Erythroblast (primary cell): ENCODE results near the gene KCNAB2.

Source experiments
- DNase-seq, 2 experiments: peaks; one replicate each; lab custom pipeline; 2025; lab: John Stamatoyannopoulos, UW
- GATA1 ChIP-seq: IDR thresholded peaks from 2 replicates; pipeline ENCODE4 v1.6.1; 2011; ENCODE audit warnings: low read depth, mild to moderate bottlenecking, control low read depth, low read length, moderate library complexity
- POLR2A ChIP-seq: IDR thresholded peaks from 2 replicates; pipeline ENCODE4 v1.6.1; 2011; ENCODE audit warnings: mild to moderate bottlenecking, low read length

Gene KCNAB2

DNA sequence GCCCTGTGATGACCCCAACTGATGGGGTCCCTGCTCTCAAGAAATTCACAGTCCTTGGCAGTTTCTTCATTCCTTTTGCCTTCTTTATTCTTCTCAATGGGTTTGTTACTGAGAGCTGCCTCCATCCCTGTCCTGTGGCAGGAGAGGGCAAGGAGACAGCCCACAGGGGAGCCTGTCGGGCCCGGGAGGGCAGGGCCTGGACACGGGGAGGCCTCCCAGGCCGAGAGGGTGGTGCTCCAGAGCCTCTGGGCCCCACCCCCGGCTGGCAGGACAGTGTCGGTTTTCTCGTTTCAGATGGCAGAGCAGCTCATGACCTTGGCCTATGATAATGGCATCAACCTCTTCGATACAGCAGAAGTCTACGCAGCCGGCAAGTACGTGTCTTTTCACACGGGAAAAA is 36.2 kb downstream of the KCNAB2 start:
- no peak for TF ChIP-seq GATA1
- TF ChIP-seq POLR2A: no peak
- no peak for DNase-seq

DNA sequence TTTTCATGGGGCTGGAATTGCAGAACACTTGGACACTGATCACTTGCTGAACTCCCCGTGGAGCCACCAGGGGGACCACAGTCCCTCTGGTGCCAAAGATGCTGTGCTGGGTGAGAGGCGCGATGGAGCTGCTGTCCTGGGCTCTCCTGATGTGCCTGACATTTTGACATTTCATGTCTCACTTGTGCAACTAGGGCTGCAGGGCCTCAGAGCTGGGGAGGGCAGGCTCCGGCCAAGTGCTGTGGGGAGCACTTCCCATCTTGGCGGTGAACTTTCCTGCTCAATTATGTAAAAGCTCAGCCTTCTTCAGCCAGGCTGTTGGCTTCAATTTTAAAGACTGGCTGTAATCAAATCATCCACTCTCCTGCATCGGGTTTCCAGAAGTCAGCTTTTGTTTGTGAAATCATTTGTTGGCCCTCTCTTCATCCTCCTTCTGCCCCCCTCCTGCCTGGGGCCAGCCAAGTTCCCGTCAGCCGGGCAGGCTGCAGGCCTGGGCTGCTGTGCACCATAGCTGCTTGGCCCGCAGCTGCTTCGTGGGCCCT is 36.8 kb downstream of the KCNAB2 start:
- peak in 1 of 2 experiments; percentile 3 for DNase-seq
- TF ChIP-seq POLR2A (no peak), GATA1 (no peak)

DNA sequence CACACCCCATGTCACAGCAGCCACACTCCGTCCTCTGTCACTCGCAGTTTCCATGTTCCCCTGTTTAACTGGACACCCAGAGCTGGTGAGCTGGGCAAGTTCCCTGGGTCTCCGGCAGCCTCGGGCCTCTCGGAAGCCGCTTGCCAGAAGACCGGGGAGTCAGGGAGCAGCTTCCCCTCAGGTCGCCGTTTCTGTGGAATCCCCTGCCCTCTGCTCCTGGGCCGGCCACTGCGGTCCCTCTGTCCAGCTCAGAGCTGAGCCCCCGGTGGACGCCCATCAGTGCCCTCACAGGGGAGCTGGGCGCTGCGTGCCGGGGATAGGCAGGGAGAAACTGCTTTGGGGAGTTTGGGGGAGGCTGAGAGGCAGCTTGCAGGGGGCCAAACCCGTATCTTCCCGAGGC is 37.7 kb downstream of the KCNAB2 start:
- TF ChIP-seq POLR2A: no peak
- DNase-seq: no peak

DNA sequence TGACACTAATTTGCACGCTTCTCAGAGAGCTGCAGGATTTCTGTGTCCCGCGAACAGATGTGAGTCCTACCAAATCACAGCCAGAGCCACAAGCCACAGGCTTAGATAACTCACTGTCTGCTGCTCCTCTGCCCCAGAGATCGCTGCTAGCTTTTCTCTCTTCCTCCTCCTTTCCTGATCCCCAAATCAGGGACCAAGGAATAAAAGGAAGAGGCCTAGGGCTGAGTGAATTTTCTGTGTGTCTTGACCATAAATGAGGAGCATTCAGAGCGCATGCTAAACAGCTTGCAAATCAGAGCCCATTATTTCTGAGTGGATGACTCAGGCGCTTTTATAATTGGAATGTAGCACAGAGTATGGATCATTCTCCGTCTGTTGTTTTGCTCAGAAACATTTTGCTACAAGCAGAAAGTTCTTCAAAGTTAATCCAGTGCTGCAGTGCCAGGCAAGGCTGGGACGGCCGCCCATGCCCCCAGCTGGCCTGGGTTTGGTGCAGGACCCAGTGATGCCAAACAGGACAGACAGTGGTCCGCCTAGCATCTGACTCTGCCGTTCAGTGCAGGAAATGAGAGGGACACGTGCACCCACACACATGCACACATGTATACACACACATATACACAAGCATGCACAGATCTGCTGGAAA is 38.2 kb downstream of the KCNAB2 start:
- TF ChIP-seq POLR2A (no peak), GATA1 (no peak)
- DNase-seq: no peak

DNA sequence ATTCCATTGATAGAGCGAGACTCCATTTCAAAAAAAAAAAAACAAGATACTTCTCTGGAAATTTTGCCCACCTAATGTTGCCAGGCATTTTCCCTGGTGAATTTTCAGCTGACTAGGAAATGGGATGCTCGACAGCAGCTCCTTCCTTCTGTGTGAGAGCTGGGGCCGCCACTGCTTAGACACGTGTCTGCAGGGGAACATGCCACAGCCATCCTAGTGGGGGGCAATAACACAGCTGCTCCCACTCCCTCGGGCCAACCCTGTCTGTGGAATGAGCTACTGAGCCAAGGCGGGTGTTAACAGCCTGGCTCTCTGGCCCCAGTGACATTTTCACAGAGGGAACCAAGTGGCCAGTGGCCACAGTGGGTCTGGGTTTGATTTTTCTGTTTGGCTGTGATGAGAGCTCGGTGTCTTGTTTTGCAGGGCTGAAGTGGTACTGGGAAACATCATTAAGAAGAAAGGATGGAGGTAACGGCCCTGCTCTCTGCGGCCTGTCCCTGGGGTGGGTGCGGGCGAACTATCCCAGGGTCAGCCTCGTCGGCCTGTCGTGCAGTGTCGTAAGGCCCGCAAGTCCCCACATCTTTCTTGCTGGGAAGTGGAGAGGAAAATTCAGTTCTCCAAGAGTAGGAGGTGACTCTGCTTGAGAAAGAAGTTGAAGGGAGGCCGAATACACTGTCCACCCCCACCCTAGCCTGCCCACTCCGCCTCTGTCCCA is 39.2 kb downstream of the KCNAB2 start:
- TF ChIP-seq GATA1: no peak
- TF ChIP-seq POLR2A: no peak
- no peak for DNase-seq

DNA sequence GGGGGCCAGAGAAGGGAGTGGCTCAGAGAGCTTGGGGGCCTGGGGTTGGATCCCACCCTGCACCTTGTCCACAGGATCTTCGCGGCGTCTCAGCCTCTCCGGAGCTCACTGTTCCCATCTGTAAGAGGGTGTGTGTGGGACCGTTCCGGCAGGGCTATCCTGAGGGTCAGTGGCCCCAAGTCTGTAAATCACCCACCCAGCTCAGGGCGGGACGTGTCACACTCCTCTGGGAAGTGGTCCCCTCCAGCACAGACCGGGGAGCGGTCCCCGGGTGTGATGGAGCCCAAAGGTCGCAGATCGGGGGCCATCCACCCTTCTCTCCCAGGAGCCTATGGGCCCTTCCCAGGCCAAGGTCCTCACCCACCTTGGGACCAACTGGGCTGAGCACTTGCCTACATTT is 40.0 kb downstream of the KCNAB2 start:
- no peak for TF ChIP-seq POLR2A
- TF ChIP-seq GATA1: no peak
- DNase-seq: no peak

DNA sequence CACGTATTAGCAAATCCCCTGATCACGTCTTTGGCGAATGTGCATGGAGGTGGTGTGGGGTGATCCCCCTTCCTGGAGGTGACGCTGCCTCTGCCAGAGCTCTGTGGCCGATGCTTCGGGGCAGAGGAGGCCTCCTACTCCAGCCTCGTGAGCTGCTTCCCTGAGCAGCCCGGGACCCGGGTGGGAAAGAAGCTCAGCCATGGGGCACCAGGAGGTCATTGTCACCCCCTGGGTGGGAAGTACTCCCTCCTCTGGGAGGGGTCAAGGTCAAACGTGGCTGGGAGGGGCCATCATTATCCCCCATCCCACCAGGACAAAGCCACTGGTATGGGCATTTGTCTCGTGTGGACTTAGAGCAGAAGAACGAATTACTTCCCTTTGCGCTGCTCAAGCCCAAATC is 40.7 kb downstream of the KCNAB2 start:
- TF ChIP-seq POLR2A (no peak), GATA1 (no peak)
- DNase-seq: no peak

DNA sequence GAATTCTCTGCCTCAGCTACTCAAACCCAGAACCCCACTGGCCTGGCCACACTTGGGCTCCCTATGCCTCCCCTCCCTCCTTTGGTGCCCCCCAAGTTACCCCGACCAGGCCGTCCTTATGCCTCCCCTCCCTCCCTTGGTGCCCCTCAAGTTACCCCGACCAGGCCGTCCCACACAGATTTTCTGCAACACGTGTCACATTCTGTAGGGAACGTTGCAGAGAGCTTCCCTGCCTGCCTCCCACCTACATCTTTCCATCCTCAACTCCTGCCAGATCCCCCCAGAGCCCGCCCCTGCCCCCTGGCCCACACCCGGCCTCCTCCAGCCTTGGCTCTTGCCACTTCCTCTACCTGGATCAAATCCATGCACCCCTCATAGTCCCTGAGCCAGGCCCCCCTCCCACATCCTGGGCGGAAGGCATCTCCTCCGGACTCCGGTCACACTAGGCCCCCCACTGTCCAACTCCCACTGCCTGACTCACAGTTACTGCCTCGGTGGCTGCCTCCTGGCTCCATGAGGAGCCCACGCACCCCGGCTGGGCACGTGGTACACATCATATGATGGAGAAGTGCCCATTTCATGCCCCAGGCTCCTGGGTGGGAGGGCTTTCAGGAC is 41.2 kb downstream of the KCNAB2 start:
- DNase-seq: no peak
- TF ChIP-seq POLR2A (no peak), GATA1 (no peak)

DNA sequence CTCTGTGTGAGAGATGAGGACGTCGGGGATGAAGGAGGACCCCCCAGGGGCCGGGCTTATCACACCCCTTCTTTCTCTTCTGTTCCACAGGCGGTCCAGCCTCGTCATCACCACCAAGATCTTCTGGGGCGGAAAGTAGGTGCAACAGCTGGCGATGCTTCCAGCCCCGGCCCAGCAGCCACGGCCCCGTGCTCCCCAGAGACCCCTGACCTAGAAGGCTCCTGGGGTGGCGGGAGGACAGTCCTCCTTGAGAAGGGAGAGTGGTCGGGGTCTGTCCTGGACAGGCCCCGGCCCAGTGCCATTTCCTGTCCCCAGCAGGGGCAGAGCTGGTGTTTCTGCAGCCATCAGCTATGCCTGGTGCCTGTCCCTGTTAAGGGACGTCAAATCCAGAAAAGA is 41.7 kb downstream of the KCNAB2 start:
- TF ChIP-seq POLR2A (no peak), GATA1 (no peak)

DNA sequence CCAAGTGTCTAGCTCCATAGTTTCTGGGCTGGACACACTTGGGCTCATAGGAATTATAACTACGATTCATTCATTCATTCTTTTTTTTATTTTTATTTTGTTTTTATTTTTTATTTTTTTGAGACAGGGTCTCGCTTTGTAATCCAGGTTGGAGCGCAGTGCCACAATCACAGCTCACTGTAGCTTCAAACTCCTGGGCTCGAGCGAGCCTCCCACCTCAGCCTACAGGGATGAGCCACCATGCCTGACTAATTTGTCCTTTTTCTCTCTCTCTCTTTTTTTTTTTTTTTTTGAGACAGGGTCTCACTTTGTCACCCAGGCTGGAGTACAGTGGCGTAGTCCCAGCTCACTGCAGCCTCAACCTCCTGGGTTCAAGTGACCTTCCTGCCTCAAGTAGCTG is 42.3 kb downstream of the KCNAB2 start:
- TF ChIP-seq GATA1 (no peak), POLR2A (no peak)
- no peak for DNase-seq

More for the DNA sequence above, 41.7 kb downstream of the KCNAB2 start:
- no peak for DNase-seq

DNA sequence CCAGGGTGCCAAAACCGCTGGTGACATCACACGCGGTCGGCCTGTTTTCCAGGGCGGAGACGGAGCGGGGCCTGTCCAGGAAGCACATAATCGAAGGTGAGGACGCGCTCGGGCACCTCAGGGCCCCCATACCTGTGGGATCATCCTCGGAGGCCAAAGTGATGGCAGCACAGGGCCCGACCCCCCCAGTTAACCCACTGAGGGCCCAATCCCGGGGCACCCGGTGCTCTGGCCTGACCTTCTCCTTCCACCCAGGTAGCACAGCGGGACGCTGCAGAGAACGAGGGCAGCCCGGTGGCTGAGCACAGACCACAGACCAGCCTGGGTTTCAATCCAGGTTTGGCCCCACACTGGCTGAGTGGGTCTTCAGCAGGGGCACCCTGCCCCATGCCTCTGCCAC is 43.3 kb downstream of the KCNAB2 start:
- TF ChIP-seq POLR2A: no peak
- no peak for TF ChIP-seq GATA1
- DNase-seq: no peak

DNA sequence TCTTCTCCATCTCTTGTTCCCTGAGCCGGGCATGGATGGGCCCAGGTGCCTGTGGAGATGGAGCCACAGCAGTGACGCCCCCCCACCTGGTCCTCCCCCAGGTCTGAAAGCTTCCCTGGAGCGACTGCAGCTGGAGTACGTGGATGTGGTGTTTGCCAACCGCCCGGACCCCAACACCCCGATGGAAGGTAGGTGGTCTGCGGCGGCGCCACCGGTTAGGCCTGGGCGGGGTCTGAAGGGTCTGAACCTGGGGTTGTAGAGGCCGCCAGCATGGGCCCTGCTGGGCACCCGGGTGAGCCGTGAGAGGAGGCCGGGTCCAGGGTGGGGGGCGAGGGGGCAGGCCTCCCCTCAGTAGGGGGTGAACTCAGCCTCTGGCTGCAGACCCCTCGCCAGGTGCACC is 44.6 kb downstream of the KCNAB2 start:
- DNase-seq: no peak
- no peak for TF ChIP-seq POLR2A
- no peak for TF ChIP-seq GATA1

DNA sequence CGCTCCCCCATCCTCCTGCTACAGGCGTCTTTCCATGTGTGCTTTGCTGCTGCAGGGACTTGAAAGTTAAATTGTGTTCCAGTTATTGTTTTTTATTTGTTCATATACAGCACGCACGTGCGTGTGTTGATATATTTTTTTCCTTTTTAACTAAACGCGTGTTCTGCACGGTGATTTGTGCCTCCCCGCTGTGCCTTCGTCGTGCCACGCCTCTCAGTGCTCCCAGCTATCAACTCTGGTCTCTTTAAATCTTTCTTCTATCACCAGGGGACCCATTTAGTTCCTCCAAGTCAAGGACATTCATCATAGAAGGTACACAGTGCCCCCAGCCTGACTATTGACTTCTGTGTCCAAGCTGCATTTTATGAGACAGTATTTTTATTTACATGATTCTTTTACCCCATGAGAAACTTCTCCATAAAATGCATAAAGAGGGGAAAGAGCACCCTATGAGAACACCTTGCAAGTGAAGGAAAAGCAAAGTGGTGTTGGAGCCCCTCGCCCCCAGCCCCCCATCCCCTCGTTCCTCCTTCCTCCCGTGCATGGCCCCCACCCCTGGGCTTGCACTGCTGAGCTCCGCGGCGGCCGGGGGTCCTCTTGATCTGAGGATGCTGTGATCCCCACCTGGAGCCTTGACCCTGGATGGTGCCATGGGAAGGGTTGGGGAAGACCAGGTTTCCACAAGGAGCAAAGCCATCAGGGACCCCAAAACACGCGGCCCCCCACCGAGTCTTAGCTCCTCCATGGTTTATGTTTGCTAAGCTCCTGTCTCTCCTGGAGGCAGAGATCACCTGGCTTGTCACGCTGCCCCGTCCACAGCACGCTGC is 45.5 kb downstream of the KCNAB2 start:
- TF ChIP-seq GATA1 (no peak), POLR2A (no peak)
- DNase-seq: no peak

DNA sequence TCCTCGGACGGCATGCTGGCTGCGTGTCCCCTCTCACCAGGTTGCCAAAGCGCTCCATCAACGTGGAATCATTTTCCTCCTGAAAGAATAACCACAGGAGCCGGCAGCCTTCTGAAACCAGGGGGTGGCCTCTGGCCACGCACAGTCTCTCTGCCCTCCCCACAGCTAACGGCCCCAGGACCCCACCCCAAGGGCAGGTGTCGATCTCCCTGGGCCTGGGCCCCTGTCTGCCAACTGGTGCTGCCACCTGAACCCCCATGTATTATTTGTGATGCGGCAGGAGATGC is 46.1 kb downstream of the KCNAB2 start:
- DNase-seq: no peak
- TF ChIP-seq POLR2A: no peak
- no peak for TF ChIP-seq GATA1
